ENCODE measurements around the gene CHD1L.
A peak's percentile ranks its signal among the peaks of the same experiment; 100 is the strongest.

DNA sequence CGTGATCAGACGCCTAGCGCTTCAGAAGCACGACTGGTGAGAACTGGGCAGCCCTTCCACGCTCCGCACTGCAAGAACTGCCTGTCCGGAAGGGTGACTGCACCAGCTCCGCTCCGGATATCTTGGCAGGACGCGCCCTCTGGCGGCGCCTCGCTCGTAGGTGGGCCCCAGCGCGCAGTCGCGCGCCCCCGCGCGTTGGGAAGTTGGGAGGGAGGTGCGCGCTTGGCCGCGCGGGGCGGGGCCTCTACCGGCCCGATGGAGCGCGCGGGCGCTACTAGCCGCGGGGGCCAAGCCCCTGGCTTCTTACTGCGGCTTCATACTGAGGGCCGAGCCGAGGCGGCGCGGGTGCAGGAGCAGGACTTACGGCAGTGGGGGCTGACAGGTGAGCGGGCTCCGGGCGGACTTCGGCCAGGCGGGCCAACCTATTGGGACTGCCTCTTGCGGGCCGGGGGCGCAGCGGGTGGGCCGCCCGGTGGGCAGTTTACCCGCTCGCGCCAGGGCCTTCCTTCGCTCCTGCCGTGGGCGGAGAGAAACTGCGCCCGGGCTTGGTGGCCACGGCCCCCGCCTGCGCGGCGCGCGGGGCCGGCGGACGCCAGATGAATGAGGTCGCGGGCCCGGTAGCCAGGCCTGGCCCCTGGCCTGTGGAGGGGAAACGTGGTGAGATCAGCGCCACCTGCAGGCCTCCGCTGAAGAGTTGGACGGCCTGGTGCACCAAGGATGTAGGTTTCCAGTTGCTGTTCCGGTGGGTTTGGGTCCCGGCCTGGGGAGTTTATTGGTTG is at the start of gene CHD1L:
- TF ChIP-seq, protein P1, sequence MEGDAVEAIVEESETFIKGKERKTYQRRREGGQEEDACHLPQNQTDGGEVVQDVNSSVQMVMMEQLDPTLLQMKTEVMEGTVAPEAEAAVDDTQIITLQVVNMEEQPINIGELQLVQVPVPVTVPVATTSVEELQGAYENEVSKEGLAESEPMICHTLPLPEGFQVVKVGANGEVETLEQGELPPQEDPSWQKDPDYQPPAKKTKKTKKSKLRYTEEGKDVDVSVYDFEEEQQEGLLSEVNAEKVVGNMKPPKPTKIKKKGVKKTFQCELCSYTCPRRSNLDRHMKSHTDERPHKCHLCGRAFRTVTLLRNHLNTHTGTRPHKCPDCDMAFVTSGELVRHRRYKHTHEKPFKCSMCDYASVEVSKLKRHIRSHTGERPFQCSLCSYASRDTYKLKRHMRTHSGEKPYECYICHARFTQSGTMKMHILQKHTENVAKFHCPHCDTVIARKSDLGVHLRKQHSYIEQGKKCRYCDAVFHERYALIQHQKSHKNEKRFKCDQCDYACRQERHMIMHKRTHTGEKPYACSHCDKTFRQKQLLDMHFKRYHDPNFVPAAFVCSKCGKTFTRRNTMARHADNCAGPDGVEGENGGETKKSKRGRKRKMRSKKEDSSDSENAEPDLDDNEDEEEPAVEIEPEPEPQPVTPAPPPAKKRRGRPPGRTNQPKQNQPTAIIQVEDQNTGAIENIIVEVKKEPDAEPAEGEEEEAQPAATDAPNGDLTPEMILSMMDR (IDR thresholded peaks at IDR 0.05) = peak; percentile 67 to 99 (median 97)
- peak; percentile 65 to 78 for TF ChIP-seq POLR2AphosphoS5 (IDR thresholded peaks at IDR 0.05)
- TF ChIP-seq POLR2A (IDR thresholded peaks at IDR 0.05) = peak in 2 of 4 donors; percentile 11 to 65
- TF ChIP-seq EP300 (IDR thresholded peaks at IDR 0.05) = no peak
